DND-41 (cell line): ENCODE measurements around the gene PIEZO1.

Experiments used
- ATAC-seq: fragments of 200-7000 bp; cut with Tn5 transposase; 3 replicates; pipeline ENCODE4 v1.9.1; 2021; ENCODE audit warnings: low read depth; ENCODE audit not compliant: insufficient read depth
- DNase-seq: peaks from one replicate; pipeline ENCODE4 v3.0.0-alpha.2; 2020
- H2AFZ ChIP-seq: 2 replicates; pipeline ENCODE4 v1.6.0; 2012; ENCODE audit warnings: low read depth, low read length
- H3K27ac ChIP-seq: 2 replicates; pipeline ENCODE4 v1.5.1; 2012; ENCODE audit warnings: low read length, inconsistent platforms
- H3K27me3 ChIP-seq: fragments of 200-600 bp; sonication (generic); 2 replicates; pipeline ENCODE4 v1.6.0; 2012; ENCODE audit warnings: low read length, mild to moderate bottlenecking, inconsistent platforms; ENCODE audit not compliant: insufficient read depth, poor library complexity
- H3K36me3 ChIP-seq: 2 replicates; pipeline ENCODE4 v1.5.1; 2012; ENCODE audit warnings: low read length, inconsistent platforms; ENCODE audit not compliant: insufficient read depth
- H3K4me1 ChIP-seq: 2 replicates; pipeline ENCODE4 v1.5.1; 2012; ENCODE audit warnings: mild to moderate bottlenecking, low read length; ENCODE audit not compliant: insufficient read depth
- H3K4me2 ChIP-seq: 2 replicates; pipeline ENCODE4 v1.6.0; 2012; ENCODE audit warnings: mild to moderate bottlenecking, moderate library complexity, low read length, inconsistent platforms; ENCODE audit not compliant: insufficient read depth
- H3K4me3 ChIP-seq, 2 experiments: fragments of 200-600 bp in 1 of 2; shearing (Covaris generic) in 1 of 2; 2 replicates each; pipeline ENCODE4 v1.5.1; 2012 to 2016; ENCODE audit warnings: inconsistent platforms in 2 of 2, low read length in 2 of 2, mild to moderate bottlenecking in 2 of 2, low read depth in 1 of 2, moderate library complexity in 1 of 2
- H3K79me2 ChIP-seq: 2 replicates; pipeline ENCODE4 v1.6.0; 2012; ENCODE audit warnings: low read length, inconsistent platforms; ENCODE audit not compliant: insufficient read depth
- H3K9ac ChIP-seq: 2 replicates; pipeline ENCODE4 v1.6.0; 2012; ENCODE audit warnings: low read depth, mild to moderate bottlenecking, inconsistent platforms, low read length, moderate library complexity
- H3K9me3 ChIP-seq: 2 replicates; pipeline ENCODE4 v1.5.1; 2012; ENCODE audit warnings: low read length, moderate library complexity, mild to moderate bottlenecking, inconsistent platforms; ENCODE audit not compliant: insufficient read depth, severe bottlenecking
- H4K20me1 ChIP-seq: 2 replicates; pipeline ENCODE4 v1.6.0; 2012; ENCODE audit warnings: low read length; ENCODE audit not compliant: insufficient read depth
- EZH2 ChIP-seq: IDR thresholded peaks from 3 replicates; pipeline ENCODE4 v1.6.1; 2012; ENCODE audit warnings: borderline replicate concordance, low read depth, mild to moderate bottlenecking, moderate library complexity, low read length, inconsistent platforms; ENCODE audit not compliant: severe bottlenecking
- TF ChIP-seq, protein P1 (sequence below): IDR thresholded peaks from 2 replicates; pipeline ENCODE4 v1.5.1; 2012; ENCODE audit warnings: borderline replicate concordance, low read length, moderate library complexity, mild to moderate bottlenecking; ENCODE audit not compliant: poor library complexity, severe bottlenecking; ENCODE audit errors: extremely low read depth

Gene PIEZO1

DNA sequence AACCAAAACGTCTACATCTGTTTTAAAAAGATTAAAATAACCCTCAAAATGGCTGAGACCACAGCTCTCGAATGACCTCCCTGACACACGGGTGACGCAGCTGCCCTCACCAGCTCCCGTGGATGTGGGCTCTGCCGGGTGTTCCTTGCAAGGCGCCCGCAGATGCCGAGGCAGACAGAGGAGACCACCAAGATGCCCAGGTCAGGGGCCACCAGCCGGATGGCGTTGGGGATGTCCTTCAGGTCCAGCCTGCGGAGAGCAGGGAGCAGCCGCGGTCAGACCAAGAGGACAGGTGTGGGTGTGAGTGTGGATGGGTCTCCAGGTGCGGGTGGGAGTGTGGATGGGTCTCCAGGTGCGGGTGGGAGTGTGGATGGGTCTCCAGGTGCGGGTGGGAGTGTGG lies 43.7 kb downstream of the PIEZO1 start:
- H4K20me1 ChIP-seq, result peaks cover 55% of the 10 kb centered on the region
- H3K36me3 ChIP-seq, result peaks cover 68% of the 10 kb centered on the region
- no peaks in the 10 kb centered on the region for H3K27me3 ChIP-seq
- no peaks in the 10 kb centered on the region for H3K9me3 ChIP-seq
- DNase-seq (no peak), ATAC-seq (no peak)
- H2AFZ ChIP-seq, result no peak overlapping the region
- TF ChIP-seq, protein P1, sequence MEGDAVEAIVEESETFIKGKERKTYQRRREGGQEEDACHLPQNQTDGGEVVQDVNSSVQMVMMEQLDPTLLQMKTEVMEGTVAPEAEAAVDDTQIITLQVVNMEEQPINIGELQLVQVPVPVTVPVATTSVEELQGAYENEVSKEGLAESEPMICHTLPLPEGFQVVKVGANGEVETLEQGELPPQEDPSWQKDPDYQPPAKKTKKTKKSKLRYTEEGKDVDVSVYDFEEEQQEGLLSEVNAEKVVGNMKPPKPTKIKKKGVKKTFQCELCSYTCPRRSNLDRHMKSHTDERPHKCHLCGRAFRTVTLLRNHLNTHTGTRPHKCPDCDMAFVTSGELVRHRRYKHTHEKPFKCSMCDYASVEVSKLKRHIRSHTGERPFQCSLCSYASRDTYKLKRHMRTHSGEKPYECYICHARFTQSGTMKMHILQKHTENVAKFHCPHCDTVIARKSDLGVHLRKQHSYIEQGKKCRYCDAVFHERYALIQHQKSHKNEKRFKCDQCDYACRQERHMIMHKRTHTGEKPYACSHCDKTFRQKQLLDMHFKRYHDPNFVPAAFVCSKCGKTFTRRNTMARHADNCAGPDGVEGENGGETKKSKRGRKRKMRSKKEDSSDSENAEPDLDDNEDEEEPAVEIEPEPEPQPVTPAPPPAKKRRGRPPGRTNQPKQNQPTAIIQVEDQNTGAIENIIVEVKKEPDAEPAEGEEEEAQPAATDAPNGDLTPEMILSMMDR, result no peak
- no peak for TF ChIP-seq EZH2
- no peaks in the 10 kb centered on the region for H3K4me1 ChIP-seq
- H3K27ac ChIP-seq, result no peak overlapping the region
- H3K4me2 ChIP-seq, result no peak overlapping the region
- H3K4me3 ChIP-seq, result no peak overlapping the region
- H3K9ac ChIP-seq, result no peak overlapping the region
- H3K79me2 ChIP-seq, result peaks cover 8% of the 10 kb centered on the region

DNA sequence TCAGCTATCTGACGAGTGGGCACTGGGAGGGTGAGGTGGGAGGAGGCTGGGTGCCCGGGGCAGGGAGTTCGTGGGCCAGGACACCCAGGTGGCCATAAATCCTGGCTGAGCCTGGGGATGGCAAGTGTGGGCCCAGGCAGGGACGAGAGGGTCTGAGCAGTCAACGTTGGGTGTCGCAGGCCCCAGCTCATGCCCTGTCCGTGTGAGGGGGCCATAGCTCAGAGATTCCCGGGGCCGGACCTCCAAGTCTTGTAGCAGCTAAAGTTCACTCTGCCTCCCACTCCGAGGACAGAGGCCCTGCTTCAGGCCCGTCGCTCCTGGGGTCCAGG lies 44.3 kb downstream of the PIEZO1 start:
- Histone ChIP-seq H3K4me3 (no peak overlapping the region), H3K4me2 (no peak overlapping the region), H3K4me1 (no peaks in the 10 kb centered on the region), H3K9me3 (no peaks in the 10 kb centered on the region), H2AFZ (no peak overlapping the region), H3K36me3 (peaks cover 74% of the 10 kb centered on the region), H3K9ac (no peak overlapping the region), H4K20me1 (peaks cover 51% of the 10 kb centered on the region), H3K27ac (no peak overlapping the region), H3K79me2 (peaks cover 8% of the 10 kb centered on the region), H3K27me3 (no peaks in the 10 kb centered on the region)
- TF ChIP-seq, protein P1, result no peak
- no peak for TF ChIP-seq EZH2
- DNase-seq (no peak), ATAC-seq (no peak)

DNA sequence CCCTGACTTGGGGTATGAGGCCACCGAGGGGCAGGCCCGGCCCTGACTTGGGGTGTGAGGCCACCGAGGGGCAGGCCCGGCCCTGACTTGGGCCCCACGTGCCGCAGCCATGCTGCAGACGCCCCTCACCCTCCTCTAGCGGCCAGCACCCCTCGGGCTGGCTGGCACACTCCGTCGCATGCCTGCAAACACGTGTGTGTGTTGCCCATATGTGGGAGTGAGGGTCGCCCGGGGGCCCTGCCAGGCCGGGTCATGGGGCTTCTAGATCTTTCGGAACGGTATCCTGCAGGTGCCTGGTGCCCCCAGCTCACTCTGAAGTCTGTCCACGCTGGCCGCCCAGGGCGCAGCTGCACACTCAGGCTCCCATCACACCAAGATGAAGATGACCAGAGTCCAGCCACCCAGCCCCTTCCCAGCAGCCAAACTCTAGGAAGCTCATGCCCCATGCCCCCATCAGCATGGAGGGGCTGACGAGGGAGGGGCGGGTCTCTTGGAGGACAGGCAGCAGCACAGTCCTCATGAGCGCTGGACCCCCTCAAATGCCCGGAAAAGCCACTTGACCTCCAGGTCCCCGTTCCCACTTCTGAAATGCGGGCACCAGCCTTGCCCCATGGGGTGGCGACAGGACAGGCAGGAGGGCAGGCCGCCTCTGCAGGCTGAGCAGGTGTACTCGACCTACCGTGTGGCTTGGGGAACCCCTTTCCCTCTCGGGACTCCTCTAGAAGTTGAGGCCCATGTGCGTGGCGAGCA lies 44.9 kb downstream of the PIEZO1 start:
- TF ChIP-seq, protein P1, result no peak
- no peak for TF ChIP-seq EZH2
- peaks cover 55% of the 10 kb centered on the region for H4K20me1 ChIP-seq
- H3K36me3 ChIP-seq, result peaks cover 79% of the 10 kb centered on the region
- H3K9ac ChIP-seq, result no peak overlapping the region
- H3K4me2 ChIP-seq, result no peak overlapping the region
- DNase-seq, result no peak
- H2AFZ ChIP-seq, result no peak overlapping the region
- H3K27me3 ChIP-seq, result no peaks in the 10 kb centered on the region
- H3K9me3 ChIP-seq, result no peaks in the 10 kb centered on the region
- H3K79me2 ChIP-seq, result peaks cover 8% of the 10 kb centered on the region
- no peak overlapping the region for H3K4me3 ChIP-seq
- no peak for ATAC-seq
- H3K4me1 ChIP-seq, result no peaks in the 10 kb centered on the region
- H3K27ac ChIP-seq, result no peak overlapping the region
